Measurements from ENCODE around the gene PTPN14. TPM values are rescaled to one million over a fixed set of nuclear protein-coding genes. Genes with fewer than 3 reads are reported as not detected.

The PTPN14 gene
- total RNA-seq, 1 experiment from 2014 or later = 88.4 TPM

DNA sequence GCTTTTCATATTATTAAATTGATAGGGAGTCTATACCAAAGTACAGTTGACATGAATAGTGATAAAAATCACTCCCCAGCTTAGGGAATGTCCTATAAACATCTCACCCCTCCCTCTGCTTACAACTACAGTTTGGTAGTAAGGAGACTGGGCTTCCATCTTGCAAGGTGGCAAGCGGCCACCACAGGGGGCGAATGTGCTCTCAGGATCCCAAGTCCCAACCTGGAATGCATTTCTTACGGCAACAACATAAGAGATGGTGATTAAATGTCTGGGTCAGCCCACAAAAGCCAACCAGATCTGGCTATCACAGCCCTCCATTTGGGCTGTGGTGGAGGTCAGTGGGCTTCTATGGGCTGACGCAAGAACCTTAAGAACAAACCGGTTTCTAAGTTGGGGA lies 202.4 kb downstream of the PTPN14 start:
- H3K27me3 Mint-ChIP-seq (ENCODE audit: low read depth) = no peaks in the 10 kb centered on the region
- H3K27ac Mint-ChIP-seq = peak overlapping the region; percentile 97
- TF ChIP-seq TP53 (CRISPR knock-in tag; IDR thresholded peaks at IDR 0.05) = no peak
- no peak for TF ChIP-seq PRRX2 (CRISPR knock-in tag; IDR thresholded peaks at IDR 0.05)
- no peak for TF ChIP-seq ETV6 (CRISPR knock-in tag; IDR thresholded peaks at IDR 0.05)
- TF ChIP-seq TEAD4 (CRISPR knock-in tag; IDR thresholded peaks at IDR 0.05) = no peak
- no peak for TF ChIP-seq ZNF532 (CRISPR knock-in tag; IDR thresholded peaks at IDR 0.05; ENCODE audit: borderline replicate concordance)
- TF ChIP-seq USF1 (CRISPR knock-in tag; IDR thresholded peaks at IDR 0.05) = no peak
- TF ChIP-seq ZNF232 (CRISPR knock-in tag; IDR thresholded peaks at IDR 0.05) = no peak
- TF ChIP-seq SMAD4 (CRISPR knock-in tag; IDR thresholded peaks at IDR 0.05) = no peak
- no peak for TF ChIP-seq CREB1 (CRISPR knock-in tag; IDR thresholded peaks at IDR 0.05)
- no peak for TF ChIP-seq NFATC4 (CRISPR knock-in tag; IDR thresholded peaks at IDR 0.05)
- TF ChIP-seq GABPB1 (CRISPR knock-in tag; IDR thresholded peaks at IDR 0.05) = no peak
- H3K4me1 Mint-ChIP-seq = peaks cover 14% of the 10 kb centered on the region
- DNase-seq (ENCODE audit: low spot score) = peak; percentile 34
- POLR2A ChIA-PET = no interaction called here
- peaks cover 12% of the 10 kb centered on the region for H3K9me3 Mint-ChIP-seq
- H3K36me3 Mint-ChIP-seq = peaks cover 44% of the 10 kb centered on the region
- peak; percentile 40; the same call in 1 of the 2 replicates for ATAC-seq
- CTCF ChIA-PET = interaction anchor here (1.4 to 4.2 kb wide), 4 partner anchors 16 to 236 kb away, joined by 6 to 46 read pairs (median 8); no protein-coding TSS in a partner anchor
- H3K4me3 Mint-ChIP-seq = no peak overlapping the region

DNA sequence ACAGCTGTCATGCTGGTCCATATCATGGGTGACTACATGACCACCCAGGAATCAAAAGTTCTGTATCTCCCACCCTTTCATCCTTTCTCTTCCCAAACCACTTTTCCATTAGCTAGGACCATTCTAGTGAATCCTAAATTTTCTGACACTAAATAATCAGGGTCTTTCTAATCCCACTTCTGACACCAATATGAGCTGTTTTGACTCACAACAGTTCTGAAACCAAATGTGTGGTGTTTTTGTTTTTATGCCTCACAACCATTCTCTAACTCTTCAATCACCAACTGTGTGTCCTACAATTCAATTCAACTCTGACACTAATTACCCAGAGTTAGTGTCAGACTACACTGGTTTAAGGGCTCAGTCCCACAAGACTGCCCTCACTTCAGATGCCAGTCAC lies 206.5 kb downstream of the PTPN14 start:
- DNase-seq (ENCODE audit: low spot score) (no peak), ATAC-seq (no peak)
- POLR2A ChIA-PET = no interaction called here
- Mint-ChIP-seq H3K36me3 (peaks cover 35% of the 10 kb centered on the region), H3K9me3 (peaks cover 19% of the 10 kb centered on the region), H3K4me3 (no peak overlapping the region), H3K27ac (no peak overlapping the region), H3K27me3 (ENCODE audit: low read depth) (no peaks in the 10 kb centered on the region), H3K4me1 (peaks cover 21% of the 10 kb centered on the region)
- CTCF ChIA-PET = interaction anchor here (3.2 kb wide), 1 partner anchor 12 kb away, joined by 27 read pairs; no protein-coding TSS in a partner anchor
- TF ChIP-seq NR3C1 (CRISPR knock-in tag; conservative IDR thresholded peaks at IDR 0.05; ENCODE audit: low read depth) (no peak), ZNF532 (CRISPR knock-in tag; IDR thresholded peaks at IDR 0.05; ENCODE audit: borderline replicate concordance) (no peak), MXD4 (CRISPR knock-in tag; IDR thresholded peaks at IDR 0.05; ENCODE audit: borderline replicate concordance) (no peak), NFATC4 (CRISPR knock-in tag; IDR thresholded peaks at IDR 0.05) (no peak), ZBTB43 (CRISPR knock-in tag; IDR thresholded peaks at IDR 0.05) (no peak)
